K562 (cell line): ENCODE measurements around the gene FJX1. TPM values are rescaled to one million over a fixed set of nuclear protein-coding genes. Genes with fewer than 3 reads are reported as not detected.

Experiments
- ATAC-seq: fragments of 200-7000 bp; cut with Tn5 transposase; 3 replicates; pipeline ENCODE4 v1.9.1; 2020; ENCODE audit warnings: moderate library complexity
- BruUV-seq: library from RNA; stranded (reverse); fragments of 400-500 nt; replicated peaks from 2 replicates; lab custom pipeline; 2021; lab: Mats Ljungman, UMichigan
- CTCF ChIA-PET: fragments of 300-600 bp; formaldehyde crosslinking; extraction: SDS; loops from one replicate; lab custom pipeline; 2021; ENCODE audit warnings: low intra/inter-chr PET ratio; lab: Yijun Ruan, JAX
- POLR2A ChIA-PET: fragments of 300-600, 350-650 bp; sonication (Branson Sonifier 250); formaldehyde crosslinking; extraction: SDS; loops from one replicate; lab custom pipeline; 2021; ENCODE audit warnings: antibody characterized with exemption, inconsistent platforms; lab: Yijun Ruan, JAX
- DNase-seq, 4 experiments: peaks; one replicate each; pipeline versions ENCODE4 v3.0.0 to v3.0.0-alpha.2; 2011 to 2018; ENCODE audit warnings: low spot score in 3 of 4, mixed read lengths in 3 of 4; ENCODE audit errors: extremely low read depth in 1 of 4
- FAIRE-seq: peaks from 2 replicates; lab custom pipeline; 2011; peaks lifted over from hg19 to GRCh38; lab: Jason Lieb, UNC
- H2AFZ ChIP-seq: 2 replicates; pipeline ENCODE4 v1.6.0; 2011; ENCODE audit warnings: low read depth, low read length, control low read depth, inconsistent platforms
- H3K27ac ChIP-seq: fragments of 200-600 bp; 3 replicates; pipeline ENCODE4 v1.8.0; 2011; ENCODE audit warnings: low read depth, mild to moderate bottlenecking, control low read depth, inconsistent platforms, low read length, moderate library complexity, mixed read lengths; ENCODE audit errors: extremely low read depth
- H3K27me3 ChIP-seq, 2 experiments: fragments of 300-600 bp in 1 of 2; 2 replicates in 1 of 2; 3 replicates in 1 of 2; pipeline versions ENCODE4 v1.6.0 to v1.8.0; 2011; ENCODE audit warnings: inconsistent platforms in 2 of 2, low read length in 2 of 2, mild to moderate bottlenecking in 1 of 2, mixed read lengths in 1 of 2, moderate library complexity in 1 of 2; ENCODE audit not compliant: control insufficient read depth in 2 of 2, insufficient read depth in 2 of 2
- H3K36me3 ChIP-seq: fragments of 300-600 bp; 3 replicates; pipeline ENCODE4 v1.8.0; 2011; ENCODE audit warnings: mild to moderate bottlenecking, low read length, inconsistent platforms; ENCODE audit not compliant: control insufficient read depth, insufficient read depth
- H3K4me1 ChIP-seq, 2 experiments: fragments of 200-600 bp in 1 of 2; replicated peaks in 1 of 2; 2 replicates in 1 of 2; 3 replicates in 1 of 2; pipeline versions ENCODE4 v1.5.1 to v1.8.0; 2011; ENCODE audit warnings: inconsistent platforms in 2 of 2, low read length in 2 of 2, mild to moderate bottlenecking in 1 of 2, mixed read lengths in 1 of 2, moderate library complexity in 1 of 2; ENCODE audit not compliant: control insufficient read depth in 2 of 2, insufficient read depth in 2 of 2
- H3K4me2 ChIP-seq: 2 replicates; pipeline ENCODE4 v1.6.1; 2011; ENCODE audit warnings: low read length, control low read depth, inconsistent platforms, mixed read lengths; ENCODE audit not compliant: insufficient read depth
- H3K4me3 ChIP-seq: fragments of 200-600 bp; sonication (generic), shearing (Covaris generic); 2 replicates; pipeline ENCODE4 v1.5.1; 2016; ENCODE audit warnings: control low read depth, inconsistent platforms
- H3K79me2 ChIP-seq: fragments of 200-600 bp; 3 replicates; pipeline ENCODE4 v1.8.0; 2011; ENCODE audit warnings: low read length, inconsistent platforms; ENCODE audit not compliant: control insufficient read depth, insufficient read depth
- H3K9ac ChIP-seq, 2 experiments: 2 replicates each; pipeline versions ENCODE4 v1.6.0 to v1.6.1; 2011; ENCODE audit warnings: low read depth in 2 of 2, low read length in 2 of 2, control low read depth in 1 of 2, inconsistent platforms in 1 of 2, mild to moderate bottlenecking in 1 of 2, mixed read lengths in 1 of 2; ENCODE audit not compliant: insufficient read depth in 1 of 2
- H3K9me1 ChIP-seq: one replicate; pipeline ENCODE4 v1.6.0; 2011; ENCODE audit warnings: inconsistent platforms, mild to moderate bottlenecking, low read length, moderate library complexity; ENCODE audit not compliant: control insufficient read depth, insufficient read depth
- H3K9me3 ChIP-seq: replicated peaks from 2 replicates; pipeline ENCODE4 v1.5.1; 2011; ENCODE audit warnings: low read depth, low read length, inconsistent platforms; ENCODE audit not compliant: control insufficient read depth, insufficient read depth
- H4K20me1 ChIP-seq: replicated peaks from 2 replicates; pipeline ENCODE4 v1.6.1; 2011; ENCODE audit warnings: low read length, inconsistent platforms, mixed read lengths; ENCODE audit not compliant: control insufficient read depth, insufficient read depth
- ATF7 ChIP-seq: fragments of 450-650 bp; IDR thresholded peaks from 2 replicates; pipeline ENCODE4 v1.7.1; 2014; ENCODE audit warnings: mild to moderate bottlenecking, moderate library complexity
- HIVEP1 ChIP-seq: fragments of 250-450 bp; sonication (Bioruptor Pico); IDR thresholded peaks from 2 replicates; pipeline ENCODE4 v1.4.0; 2020; ENCODE audit warnings: mild to moderate bottlenecking
- MAZ ChIP-seq, 2 experiments: fragments of 450-650 bp in 1 of 2; sonication (generic) in 1 of 2; formaldehyde crosslinking; IDR thresholded peaks in 1 of 2; conservative IDR thresholded peaks in 1 of 2; 2 replicates each; pipeline versions ENCODE4 v1.4.0 to v1.5.0; 2020; ENCODE audit warnings: mild to moderate bottlenecking in 1 of 2, missing genetic modification reagents in 1 of 2
- SNIP1 ChIP-seq: fragments of 450-650 bp; IDR thresholded peaks from 2 replicates; pipeline ENCODE4 v1.7.1; 2017; ENCODE audit warnings: low read depth, mild to moderate bottlenecking
- ZBTB1 ChIP-seq: sonication (generic); formaldehyde crosslinking; IDR thresholded peaks from 2 replicates; pipeline ENCODE4 v1.8.1; 2023; ENCODE audit warnings: missing genetic modification reagents, low read depth, mild to moderate bottlenecking, borderline replicate concordance
- ZNF318 ChIP-seq, 2 experiments: fragments of 450-650 bp; IDR thresholded peaks; 2 replicates each; pipeline ENCODE4 v1.6.1; 2016; ENCODE audit warnings: mild to moderate bottlenecking in 2 of 2, borderline replicate concordance in 1 of 2, low read depth in 1 of 2, moderate library complexity in 1 of 2
- ZNF444 ChIP-seq: fragments of 250-450 bp; sonication (Bioruptor Pico); IDR thresholded peaks from 2 replicates; pipeline ENCODE4 v1.4.0; 2020; ENCODE audit warnings: mild to moderate bottlenecking, moderate library complexity
- WGBS: fragments of 100-300 bp; shearing (Covaris generic); methylation state at CpG from one replicate; pipeline ENCODE4 v1.1.6; 2016; ENCODE audit warnings: low coverage, mixed read lengths; ENCODE audit not compliant: insufficient coverage; ENCODE audit errors: missing lambda C conversion rate; 5-methylcytosine and 5-hydroxymethylcytosine counted together
- in situ Hi-C: fragments of 300-500 bp; cut with MboI; formaldehyde crosslinking; loops from 4 replicates; pipeline ENCODE4 v1.15.0; 2018; ENCODE audit warnings: inconsistent platforms, mixed read lengths
- intact Hi-C: fragments of 100-400 bp; cut with micrococcal nuclease; formaldehyde crosslinking; loops from 2 replicates; pipeline ENCODE4 v1.14.2; 2022
- polyA plus RNA-seq, 8 experiments: library from polyadenylated mRNA; depleted of rRNA in 4 of 8; stranded (reverse) in 5 of 8; unstranded in 3 of 8; fragments of >200 nt; fragmentation: Nextera tagmentation in 2 of 8; fragmentation: Illumina TruSeq in 1 of 8; extraction: Ambion mirVana in 2 of 8; extraction: Trizol in 1 of 8; gene quantifications; 2 replicates each; pipeline versions ENCODE4 v1.2.1 to v1.2.3, GENCODE V29; 2011 to 2014; ENCODE audit warnings: inconsistent platforms in 1 of 8, missing spikeins in 1 of 8
- total RNA-seq, 7 experiments: library from RNA; depleted of rRNA in 6 of 7; stranded (reverse); fragments of >200 nt in 6 of 7; fragmentation: Illumina TruSeq in 2 of 7; extraction: Trizol in 2 of 7; gene quantifications; 2 replicates each; pipeline versions ENCODE4 v1.2.1 to v1.2.3, GENCODE V29; 2011 to 2021; ENCODE audit warnings: low replicate concordance in 1 of 7
- TF ChIP-seq, protein P1 (sequence below): fragments of 250-450 bp; sonication (Bioruptor Pico); IDR thresholded peaks from 2 replicates; pipeline ENCODE4 v1.4.0; 2020; ENCODE audit warnings: mild to moderate bottlenecking, moderate library complexity

Gene FJX1
- total and polyA plus RNA-seq, 9 of the 15 experiments (the other 6 are each of a cell fraction or from before 2014, with no cell fraction given), result 0.10 to 2.7 (median 0.72) TPM

GRCh38 chr11:35605706-35606105 lies 12.6 kb upstream of the FJX1 start (continued):
- TF ChIP-seq, protein P1, sequence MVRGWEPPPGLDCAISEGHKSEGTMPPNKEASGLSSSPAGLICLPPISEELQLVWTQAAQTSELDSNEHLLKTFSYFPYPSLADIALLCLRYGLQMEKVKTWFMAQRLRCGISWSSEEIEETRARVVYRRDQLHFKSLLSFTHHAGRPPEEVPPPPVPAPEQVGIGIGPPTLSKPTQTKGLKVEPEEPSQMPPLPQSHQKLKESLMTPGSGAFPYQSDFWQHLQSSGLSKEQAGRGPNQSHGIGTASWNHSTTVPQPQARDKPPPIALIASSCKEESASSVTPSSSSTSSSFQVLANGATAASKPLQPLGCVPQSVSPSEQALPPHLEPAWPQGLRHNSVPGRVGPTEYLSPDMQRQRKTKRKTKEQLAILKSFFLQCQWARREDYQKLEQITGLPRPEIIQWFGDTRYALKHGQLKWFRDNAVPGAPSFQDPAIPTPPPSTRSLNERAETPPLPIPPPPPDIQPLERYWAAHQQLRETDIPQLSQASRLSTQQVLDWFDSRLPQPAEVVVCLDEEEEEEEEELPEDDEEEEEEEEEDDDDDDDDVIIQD (CRISPR knock-in tag), result no peak
- no peak for TF ChIP-seq ATF7
- no peak for TF ChIP-seq HIVEP1 (CRISPR knock-in tag)
- no peak for TF ChIP-seq ZNF444 (CRISPR knock-in tag)

GRCh38 chr11:35606206-35606605 lies 12.1 kb upstream of the FJX1 start:
- BruUV-seq, result no TSS peak
- 1% methylated on average over 5 of the region's 5 CpGs for WGBS
- Histone ChIP-seq H3K79me2 (no peaks in the 10 kb centered on the region), H3K4me2 (no peak overlapping the region), H2AFZ (no peak overlapping the region), H3K9ac (no peak overlapping the region), H3K27me3 (peaks cover 17 to 24% of the 10 kb centered on the region in 2 experiments; a peak in 4 of 5 replicates), H3K9me3 (no peaks in the 10 kb centered on the region), H3K4me3 (no peak overlapping the region), H3K36me3 (no peaks in the 10 kb centered on the region), H3K27ac (no peak overlapping the region), H3K4me1 (no peaks in the 10 kb centered on the region; a peak in 1 of 5 replicates), H3K9me1 (no peaks in the 10 kb centered on the region), H4K20me1 (no peaks in the 10 kb centered on the region; the same call in 1 of the 2 replicates)
- DNase-seq, result no peak
- no peak for TF ChIP-seq MAZ (CRISPR knock-in tag; conservative IDR thresholded peaks at IDR 0.05 in 1 of 2, IDR thresholded peaks at IDR 0.05 in 1 of 2)
- no peak for TF ChIP-seq ZBTB1
- no peak for TF ChIP-seq SNIP1
- TF ChIP-seq ZNF318 (IDR thresholded peaks at IDR 0.05; ENCODE audit: borderline replicate concordance in 1 of 2, low read depth in 1 of 2), result no peak
- CTCF ChIA-PET, result no interaction called here
- ATAC-seq, result no peak
- intact Hi-C loops (no loop called here), in situ Hi-C loops (loop anchor here (5.0 kb wide), 1 partner anchor 656 kb away; no protein-coding TSS in a partner anchor)
- FAIRE-seq, result no peak
- POLR2A ChIA-PET, result no interaction called here
